GM12801 (cell line): ENCODE data around the gene RSPO1.

Experiments used
- TF ChIP-seq, protein P1 (sequence below): IDR thresholded peaks from one replicate; pipeline ENCODE4 v1.5.1; 2011; ENCODE audit warnings: control low read depth; ENCODE audit not compliant: insufficient read length; ENCODE audit errors: extremely low read depth

The RSPO1 gene

DNA sequence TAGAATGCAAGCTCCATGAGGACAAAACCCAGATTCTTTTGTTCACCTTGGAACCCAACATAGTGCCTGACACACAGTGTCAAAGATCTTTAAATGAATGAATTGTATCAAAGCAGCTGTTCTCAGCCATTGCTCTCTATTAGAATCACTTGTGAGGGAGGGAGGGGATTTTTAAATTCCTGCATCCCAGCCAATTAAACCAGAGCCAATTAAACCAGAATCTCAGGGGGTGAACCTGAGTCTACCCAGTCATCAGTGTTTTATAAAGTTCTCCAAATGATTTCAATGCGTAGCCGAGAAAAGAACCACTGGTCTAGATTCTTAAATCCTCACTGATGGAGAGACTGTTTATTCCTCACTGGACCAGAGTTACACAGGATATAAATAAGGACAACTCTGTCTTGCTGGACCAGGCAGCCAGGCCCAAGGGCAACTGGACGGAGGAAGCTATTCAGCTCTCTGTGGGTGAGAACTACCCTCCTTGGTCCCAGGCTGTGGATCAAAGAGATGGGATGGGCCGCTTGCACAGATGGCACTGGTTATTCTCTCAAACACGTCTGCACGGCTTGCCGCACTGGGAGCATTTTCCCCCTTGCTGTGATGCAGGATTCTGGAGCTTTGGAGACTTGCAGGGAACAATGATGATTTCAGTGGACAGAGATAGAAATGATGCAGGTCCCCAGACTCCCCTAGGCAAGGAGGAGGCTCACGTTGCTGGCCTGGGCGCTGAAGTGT is 37.6 kb upstream of the RSPO1 start:
- TF ChIP-seq, protein P1, sequence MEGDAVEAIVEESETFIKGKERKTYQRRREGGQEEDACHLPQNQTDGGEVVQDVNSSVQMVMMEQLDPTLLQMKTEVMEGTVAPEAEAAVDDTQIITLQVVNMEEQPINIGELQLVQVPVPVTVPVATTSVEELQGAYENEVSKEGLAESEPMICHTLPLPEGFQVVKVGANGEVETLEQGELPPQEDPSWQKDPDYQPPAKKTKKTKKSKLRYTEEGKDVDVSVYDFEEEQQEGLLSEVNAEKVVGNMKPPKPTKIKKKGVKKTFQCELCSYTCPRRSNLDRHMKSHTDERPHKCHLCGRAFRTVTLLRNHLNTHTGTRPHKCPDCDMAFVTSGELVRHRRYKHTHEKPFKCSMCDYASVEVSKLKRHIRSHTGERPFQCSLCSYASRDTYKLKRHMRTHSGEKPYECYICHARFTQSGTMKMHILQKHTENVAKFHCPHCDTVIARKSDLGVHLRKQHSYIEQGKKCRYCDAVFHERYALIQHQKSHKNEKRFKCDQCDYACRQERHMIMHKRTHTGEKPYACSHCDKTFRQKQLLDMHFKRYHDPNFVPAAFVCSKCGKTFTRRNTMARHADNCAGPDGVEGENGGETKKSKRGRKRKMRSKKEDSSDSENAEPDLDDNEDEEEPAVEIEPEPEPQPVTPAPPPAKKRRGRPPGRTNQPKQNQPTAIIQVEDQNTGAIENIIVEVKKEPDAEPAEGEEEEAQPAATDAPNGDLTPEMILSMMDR, result no peak

DNA sequence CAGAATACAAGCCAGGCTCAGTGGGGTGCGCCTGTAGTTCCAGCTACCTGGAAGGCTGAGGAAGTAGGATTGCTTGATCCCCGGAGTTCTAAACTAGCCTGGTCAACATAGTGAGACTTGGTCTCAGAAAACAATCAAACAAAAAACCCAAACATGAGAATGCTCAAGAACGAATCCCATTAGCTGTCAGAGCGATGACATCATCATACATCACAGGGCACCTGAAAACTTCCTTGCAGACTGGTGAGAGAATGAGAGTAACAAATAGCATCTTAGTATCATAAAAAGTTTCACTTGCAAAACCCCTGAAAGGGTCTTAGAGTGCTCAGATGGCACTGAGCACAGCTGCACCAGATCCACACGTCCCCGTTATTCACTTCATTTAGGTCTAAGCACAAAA is 36.6 kb upstream of the RSPO1 start:
- TF ChIP-seq, protein P1, result no peak

- TF ChIP-seq, protein P1, result no peak
Observed at GRCh38 chr1:37670133-37670532, 35.4 kb upstream of the RSPO1 start.

- TF ChIP-seq, protein P1, result no peak
Observed at GRCh38 chr1:37667023-37667671, 32.5 kb upstream of the RSPO1 start.

DNA sequence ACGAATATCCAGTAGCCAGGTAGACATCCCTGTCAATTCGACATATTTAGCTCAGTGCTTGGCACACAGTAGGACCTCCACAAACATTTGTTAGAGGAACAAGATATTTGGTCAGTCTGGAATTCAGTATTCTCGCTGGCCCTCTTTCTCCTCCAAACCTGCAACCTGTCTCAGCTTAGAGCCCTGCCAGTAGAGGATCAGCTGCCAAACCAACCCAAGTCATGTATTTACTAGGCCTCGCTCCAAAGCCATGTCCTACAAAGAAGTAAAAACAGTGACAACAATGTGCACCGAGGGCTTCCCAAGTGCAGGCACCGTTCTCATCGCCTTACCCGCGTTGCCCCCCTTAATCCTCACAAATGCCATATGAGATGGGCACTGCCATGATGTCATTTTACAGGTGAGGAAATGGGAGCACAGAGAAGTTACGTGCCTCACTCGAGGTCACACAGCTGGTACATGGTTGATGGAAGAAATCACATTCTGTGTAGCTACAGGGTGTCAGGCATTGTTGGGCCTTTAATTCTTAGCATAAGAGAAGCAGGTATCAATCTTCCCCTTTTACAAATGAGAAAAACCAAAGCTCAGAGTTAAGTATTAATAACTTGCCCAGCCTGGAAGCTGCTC is 31.7 kb upstream of the RSPO1 start:
- TF ChIP-seq, protein P1, result no peak

- TF ChIP-seq, protein P1, result no peak
Observed at GRCh38 chr1:37663426-37664000, 28.8 kb upstream of the RSPO1 start.

DNA sequence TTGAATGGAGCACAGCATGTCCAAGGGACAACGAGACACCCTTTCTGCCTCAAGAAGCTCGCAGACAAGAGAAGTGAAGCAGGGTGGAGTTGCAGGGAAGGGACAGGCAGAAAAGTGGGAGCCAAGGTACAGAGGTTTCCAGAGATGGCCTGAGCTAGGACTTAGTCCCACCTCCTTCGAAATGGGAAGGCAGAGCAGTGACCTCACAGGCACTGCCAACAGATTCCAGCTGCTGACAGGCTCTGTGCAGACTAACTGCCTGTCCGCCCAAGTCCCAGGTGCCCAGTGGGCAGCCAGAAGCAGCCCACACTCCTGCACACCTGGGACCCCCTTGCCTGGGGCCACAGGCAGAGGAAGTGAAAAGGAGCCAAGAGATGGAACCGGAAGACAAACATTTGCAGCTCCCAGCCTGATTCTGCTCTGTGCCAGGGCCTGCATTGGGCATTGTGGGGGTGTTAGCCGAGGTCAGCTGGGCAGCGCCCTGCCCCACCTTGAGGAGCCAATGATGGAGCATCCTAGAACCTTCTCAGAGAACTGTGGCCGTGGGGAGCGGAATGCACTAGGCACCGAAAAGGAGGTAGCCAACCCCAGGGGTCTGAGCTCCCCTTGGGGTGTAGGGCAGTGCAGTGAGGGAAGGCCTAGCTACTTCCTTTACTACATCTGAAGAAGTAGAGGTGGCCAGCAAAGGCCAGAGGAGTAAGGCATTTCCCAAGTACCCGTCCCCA is 27.5 kb upstream of the RSPO1 start:
- TF ChIP-seq, protein P1, result no peak
